MM.1S (cell line): Measurements from ENCODE around the gene CCDC171.

Experiments
- DNase-seq: peaks from one replicate; pipeline ENCODE4 v3.0.0-alpha.2; 2015
- H2AFZ ChIP-seq: fragments of 300-600 bp; sonication (generic); 2 replicates; pipeline ENCODE4 v1.6.0; 2016; ENCODE audit warnings: antibody characterized with exemption, low read length
- H3F3A ChIP-seq: fragments of 300-600 bp; sonication (generic); 2 replicates; pipeline ENCODE4 v1.6.1; 2016; ENCODE audit warnings: mild to moderate bottlenecking, antibody characterized with exemption, low read length, moderate library complexity, mixed read lengths; ENCODE audit not compliant: insufficient read depth
- H3K27ac ChIP-seq: fragments of 300-600 bp; sonication (generic); 2 replicates; pipeline ENCODE4 v1.5.1; 2016; ENCODE audit warnings: mild to moderate bottlenecking, low read length
- H3K27me3 ChIP-seq: fragments of 300-600 bp; sonication (generic); replicated peaks from 2 replicates; pipeline ENCODE4 v1.6.0; 2016; ENCODE audit warnings: low read length; ENCODE audit not compliant: insufficient read depth
- H3K36me3 ChIP-seq: fragments of 300-600 bp; sonication (generic); replicated peaks from 2 replicates; pipeline ENCODE4 v1.6.1; 2016; ENCODE audit warnings: mild to moderate bottlenecking, low read length, mixed read lengths; ENCODE audit not compliant: insufficient read depth
- H3K4me1 ChIP-seq: fragments of 300-600 bp; sonication (generic); 2 replicates; pipeline ENCODE4 v1.6.1; 2016; ENCODE audit warnings: low read length, mixed read lengths
- H3K4me2 ChIP-seq: fragments of 300-600 bp; sonication (generic); 2 replicates; pipeline ENCODE4 v1.6.0; 2016; ENCODE audit warnings: low read depth, low read length
- H3K4me3 ChIP-seq: fragments of 300-600 bp; sonication (generic); 2 replicates; pipeline ENCODE4 v1.5.1; 2016; ENCODE audit warnings: low read length, mixed read lengths
- H3K79me2 ChIP-seq: fragments of 300-600 bp; sonication (generic); 2 replicates; pipeline ENCODE4 v1.6.1; 2016; ENCODE audit warnings: mixed run types, low read length, mixed read lengths
- H3K9ac ChIP-seq: fragments of 300-600 bp; sonication (generic); 2 replicates; pipeline ENCODE4 v1.6.1; 2016; ENCODE audit warnings: low read length, mixed read lengths
- H3K9me2 ChIP-seq: fragments of 300-600 bp; sonication (generic); replicated peaks from 2 replicates; pipeline ENCODE4 v1.6.1; 2016; ENCODE audit warnings: mild to moderate bottlenecking, low read length, mixed read lengths; ENCODE audit not compliant: insufficient read depth
- H3K9me3 ChIP-seq: fragments of 300-600 bp; sonication (generic); replicated peaks from 2 replicates; pipeline ENCODE4 v1.6.1; 2016; ENCODE audit warnings: mild to moderate bottlenecking, low read length, mixed read lengths; ENCODE audit not compliant: insufficient read depth
- H4K20me1 ChIP-seq: fragments of 300-600 bp; sonication (generic); 2 replicates; pipeline ENCODE4 v1.6.1; 2016; ENCODE audit warnings: mild to moderate bottlenecking, low read length, moderate library complexity, mixed read lengths; ENCODE audit not compliant: insufficient read depth
- EZH2 ChIP-seq: fragments of 300-600 bp; sonication (generic); optimal IDR thresholded peaks from 2 replicates; pipeline ENCODE3; 2017; ENCODE audit warnings: low read depth, mild to moderate bottlenecking, antibody characterized with exemption, low read length, mixed read lengths
- EZH2phosphoT487 ChIP-seq: fragments of 300-600 bp; sonication (generic); IDR thresholded peaks from 2 replicates; pipeline ENCODE4 v1.6.1; 2018; ENCODE audit warnings: antibody characterized with exemption, low read length
- TF ChIP-seq, protein P1 (sequence below): fragments of 300-600 bp; sonication (generic); IDR thresholded peaks from 2 replicates; pipeline ENCODE4 v1.5.1; 2016; ENCODE audit warnings: antibody characterized with exemption, low read length, mixed read lengths

Gene CCDC171

DNA sequence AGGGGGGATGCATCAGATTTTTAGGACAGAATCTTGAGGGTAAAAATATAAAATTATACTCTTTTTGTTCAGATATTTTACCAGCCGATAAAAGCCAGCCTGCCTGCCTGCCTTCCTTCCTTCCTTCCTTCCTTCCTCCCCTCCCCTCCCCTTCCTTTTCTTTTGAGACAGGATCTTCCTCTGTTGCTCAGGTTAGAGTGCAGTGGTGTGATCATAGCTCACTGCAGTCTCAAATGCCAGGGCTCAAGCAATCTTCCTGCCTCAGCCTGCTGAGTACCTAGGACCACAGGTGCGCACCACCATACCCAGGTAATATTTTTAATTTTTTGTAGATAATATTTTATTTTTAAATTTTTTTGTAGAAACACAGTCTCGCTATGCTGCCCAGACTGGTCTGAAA lies 330.0 kb downstream of the CCDC171 start:
- no peaks in the 10 kb centered on the region for H4K20me1 ChIP-seq
- H3K27me3 ChIP-seq: no peaks in the 10 kb centered on the region
- no peak overlapping the region for H2AFZ ChIP-seq
- no peak overlapping the region for H3K4me3 ChIP-seq
- no peaks in the 10 kb centered on the region for H3K4me1 ChIP-seq
- no peak for DNase-seq
- TF ChIP-seq, protein P1, sequence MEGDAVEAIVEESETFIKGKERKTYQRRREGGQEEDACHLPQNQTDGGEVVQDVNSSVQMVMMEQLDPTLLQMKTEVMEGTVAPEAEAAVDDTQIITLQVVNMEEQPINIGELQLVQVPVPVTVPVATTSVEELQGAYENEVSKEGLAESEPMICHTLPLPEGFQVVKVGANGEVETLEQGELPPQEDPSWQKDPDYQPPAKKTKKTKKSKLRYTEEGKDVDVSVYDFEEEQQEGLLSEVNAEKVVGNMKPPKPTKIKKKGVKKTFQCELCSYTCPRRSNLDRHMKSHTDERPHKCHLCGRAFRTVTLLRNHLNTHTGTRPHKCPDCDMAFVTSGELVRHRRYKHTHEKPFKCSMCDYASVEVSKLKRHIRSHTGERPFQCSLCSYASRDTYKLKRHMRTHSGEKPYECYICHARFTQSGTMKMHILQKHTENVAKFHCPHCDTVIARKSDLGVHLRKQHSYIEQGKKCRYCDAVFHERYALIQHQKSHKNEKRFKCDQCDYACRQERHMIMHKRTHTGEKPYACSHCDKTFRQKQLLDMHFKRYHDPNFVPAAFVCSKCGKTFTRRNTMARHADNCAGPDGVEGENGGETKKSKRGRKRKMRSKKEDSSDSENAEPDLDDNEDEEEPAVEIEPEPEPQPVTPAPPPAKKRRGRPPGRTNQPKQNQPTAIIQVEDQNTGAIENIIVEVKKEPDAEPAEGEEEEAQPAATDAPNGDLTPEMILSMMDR: no peak
- TF ChIP-seq EZH2 (no peak), EZH2phosphoT487 (no peak)
- H3F3A ChIP-seq: no peaks in the 10 kb centered on the region
- H3K36me3 ChIP-seq: no peaks in the 10 kb centered on the region
- H3K9me3 ChIP-seq: no peaks in the 10 kb centered on the region
- H3K9me2 ChIP-seq: no peaks in the 10 kb centered on the region
- H3K4me2 ChIP-seq: no peak overlapping the region
- no peak overlapping the region for H3K9ac ChIP-seq
- no peaks in the 10 kb centered on the region for H3K79me2 ChIP-seq
- no peak overlapping the region for H3K27ac ChIP-seq

DNA sequence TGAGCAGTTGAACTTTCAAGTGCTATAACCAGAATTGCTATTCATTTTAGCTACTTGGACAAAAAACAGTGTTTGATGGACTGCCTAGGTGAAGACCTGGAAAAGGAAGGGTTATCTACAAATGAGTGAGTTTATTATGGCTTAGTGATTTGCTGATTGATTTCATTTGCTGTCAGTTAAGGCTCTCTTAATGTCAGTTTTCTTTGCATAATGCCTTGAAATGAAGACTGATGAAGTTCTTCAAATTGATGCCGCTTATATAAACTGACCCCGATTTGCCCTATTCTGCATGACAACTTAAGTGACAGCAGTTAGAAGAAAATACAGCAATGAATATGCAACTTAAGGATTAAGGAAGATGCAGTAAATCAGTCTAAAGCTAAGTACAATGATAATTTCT lies 332.6 kb downstream of the CCDC171 start:
- TF ChIP-seq EZH2phosphoT487: no peak
- TF ChIP-seq EZH2: no peak
- TF ChIP-seq, protein P1: no peak
- Histone ChIP-seq H3K9me2 (no peaks in the 10 kb centered on the region), H3K36me3 (no peaks in the 10 kb centered on the region), H3K79me2 (no peaks in the 10 kb centered on the region), H3K4me3 (no peak overlapping the region), H3K4me1 (no peaks in the 10 kb centered on the region), H3F3A (no peaks in the 10 kb centered on the region), H2AFZ (no peak overlapping the region), H3K9ac (no peak overlapping the region), H3K4me2 (no peak overlapping the region), H3K27ac (no peak overlapping the region), H3K27me3 (no peaks in the 10 kb centered on the region), H4K20me1 (no peaks in the 10 kb centered on the region), H3K9me3 (no peaks in the 10 kb centered on the region)
- no peak for DNase-seq

- TF ChIP-seq EZH2: no peak
- TF ChIP-seq, protein P1: no peak
- TF ChIP-seq EZH2phosphoT487: no peak
- H3K79me2 ChIP-seq: no peaks in the 10 kb centered on the region
- no peak for DNase-seq
- no peaks in the 10 kb centered on the region for H3K4me1 ChIP-seq
- no peaks in the 10 kb centered on the region for H4K20me1 ChIP-seq
- no peaks in the 10 kb centered on the region for H3F3A ChIP-seq
- no peak overlapping the region for H2AFZ ChIP-seq
- no peaks in the 10 kb centered on the region for H3K27me3 ChIP-seq
- H3K9me3 ChIP-seq: no peaks in the 10 kb centered on the region
- no peak overlapping the region for H3K4me2 ChIP-seq
- no peak overlapping the region for H3K9ac ChIP-seq
- H3K27ac ChIP-seq: no peak overlapping the region
- no peak overlapping the region for H3K4me3 ChIP-seq
- no peaks in the 10 kb centered on the region for H3K9me2 ChIP-seq
- H3K36me3 ChIP-seq: no peaks in the 10 kb centered on the region
Measured at GRCh38 chr9:15889555-15889954, 336.7 kb downstream of the CCDC171 start.
